Urinary bladder (tissue), 4 donors: ENCODE data around the gene MT1G. TPM values are rescaled to one million over a fixed set of nuclear protein-coding genes. Genes with fewer than 3 reads are reported as not detected.
A peak's percentile ranks its signal among the peaks of the same experiment; 100 is the strongest.

Experiments used
- DNase-seq: peaks from one replicate; pipeline ENCODE4 v3.0.0-alpha.2; 2015; ENCODE audit errors: extremely low spot score
- H3K27ac ChIP-seq: one replicate; pipeline ENCODE4 v1.5.1; 2013; ENCODE audit warnings: low read depth, mild to moderate bottlenecking, moderate library complexity
- H3K36me3 ChIP-seq: one replicate; pipeline ENCODE4 v1.6.1; 2013; ENCODE audit warnings: mild to moderate bottlenecking, moderate library complexity; ENCODE audit not compliant: insufficient read depth
- H3K4me1 ChIP-seq: one replicate; pipeline ENCODE4 v1.6.1; 2013; ENCODE audit warnings: mild to moderate bottlenecking, moderate library complexity; ENCODE audit not compliant: insufficient read depth
- H3K4me3 ChIP-seq: one replicate; pipeline ENCODE4 v1.5.1; 2013; ENCODE audit warnings: low read depth, low read length
- WGBS: extraction: QIAGEN DNeasy Blood & Tissue Kit; methylation state at CpG from one replicate; pipeline ENCODE4 v1.1.7; 2013; 5-methylcytosine and 5-hydroxymethylcytosine counted together
- polyA plus RNA-seq: library from polyadenylated mRNA; stranded (reverse); fragments of 200-250 nt; gene quantifications from one replicate; pipeline ENCODE4 v1.2.3, GENCODE V29; 2013
- total RNA-seq: library from RNA; depleted of rRNA; stranded (reverse); fragments of >200 nt; gene quantifications from one replicate; pipeline ENCODE4 v1.2.3, GENCODE V29; 2014
- donor health status: healthy with polysubstance abuse.
- donor health status: healthy.

MT1G gene
- total and polyA plus RNA-seq, 2 donors, result 55.5 TPM; not detected in 1

DNA sequence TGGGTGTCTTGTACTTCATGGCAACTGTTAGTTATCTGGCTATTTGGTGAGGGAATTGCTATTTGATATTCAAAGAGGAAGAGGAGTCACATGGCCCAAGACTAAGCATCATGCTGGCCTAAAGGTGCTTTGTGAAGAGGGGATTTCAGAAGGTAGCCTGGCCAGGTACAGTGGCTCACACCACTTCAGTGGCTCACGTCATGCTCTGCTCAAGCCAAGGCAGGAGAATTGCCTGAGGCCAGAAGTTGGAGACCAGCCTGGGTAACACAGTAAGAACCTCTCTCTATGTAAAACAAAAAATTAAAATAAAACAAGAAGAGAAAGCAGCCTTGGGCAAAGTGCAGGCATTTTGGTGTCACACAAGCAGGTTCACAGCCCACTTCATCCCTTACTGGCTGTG is 22.6 kb downstream of the MT1G start:
- Histone ChIP-seq H3K27ac (no peak overlapping the region), H3K36me3 (no peaks in the 10 kb centered on the region), H3K4me1 (no peaks in the 10 kb centered on the region), H3K4me3 (no peak overlapping the region)
- 85% methylated on average over 1 of the region's 1 CpG for WGBS
- no peak for DNase-seq

DNA sequence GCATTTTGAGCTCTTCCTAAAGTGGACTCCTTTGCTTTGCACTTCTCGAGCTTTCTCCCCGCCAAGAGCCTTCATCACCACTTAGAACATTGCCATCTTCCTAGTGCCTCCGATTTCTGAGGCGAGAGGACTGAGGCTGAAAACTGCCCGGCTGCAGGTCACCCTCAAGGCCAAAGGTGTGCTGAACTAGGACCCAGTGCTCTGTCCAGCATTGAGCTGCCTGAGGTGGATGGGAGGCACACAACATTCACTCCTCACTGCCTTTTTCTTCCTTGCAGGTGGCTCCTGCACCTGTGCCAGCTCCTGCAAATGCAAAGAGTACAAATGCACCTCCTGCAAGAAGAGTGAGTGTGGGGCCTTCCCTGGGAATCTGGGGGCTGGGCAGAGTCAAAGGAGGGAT is 24.0 kb downstream of the MT1G start:
- DNase-seq, result no peak
- 46% methylated on average over 5 of the region's 5 CpGs for WGBS
- H3K36me3 ChIP-seq, result no peaks in the 10 kb centered on the region
- H3K4me1 ChIP-seq, result no peaks in the 10 kb centered on the region
- no peak overlapping the region for H3K4me3 ChIP-seq
- no peak overlapping the region for H3K27ac ChIP-seq

DNA sequence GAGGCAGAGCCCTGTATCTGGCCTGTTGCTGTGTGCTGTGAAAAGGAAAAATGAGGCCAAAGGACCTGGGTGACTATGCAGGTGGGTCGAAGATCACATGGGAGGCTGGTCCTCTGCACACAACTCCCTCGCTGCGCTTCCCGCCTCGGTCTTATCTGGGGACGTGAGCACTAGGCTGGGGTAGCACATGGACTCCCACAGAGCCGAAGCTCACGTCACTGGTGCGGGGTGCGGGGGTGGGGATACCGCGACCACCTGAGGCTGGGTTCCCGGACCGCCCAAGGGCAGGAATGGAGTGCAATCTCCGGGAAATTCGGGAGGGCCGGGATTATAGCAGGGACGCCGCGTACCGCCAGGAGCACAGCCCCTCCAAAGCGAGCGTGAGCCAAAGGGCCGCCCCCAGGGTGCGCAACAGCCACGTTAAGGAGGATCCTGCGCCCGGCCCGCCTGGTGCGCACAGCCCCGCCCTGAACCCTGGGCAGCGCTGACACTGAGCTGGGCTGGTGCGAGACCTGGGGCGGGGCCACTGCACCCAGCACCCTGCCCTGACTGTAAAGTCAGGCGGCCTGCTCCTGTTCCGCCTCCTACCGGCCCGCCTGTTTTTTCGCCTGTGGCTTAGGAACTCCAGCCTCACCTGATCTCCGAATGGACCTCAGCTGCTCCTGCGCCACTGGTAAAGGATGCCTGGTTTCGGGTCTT is 24.6 kb downstream of the MT1G start:
- 7% methylated on average over 42 of the region's 42 CpGs for WGBS
- no peak for DNase-seq
- Histone ChIP-seq H3K4me1 (no peaks in the 10 kb centered on the region), H3K36me3 (no peaks in the 10 kb centered on the region), H3K27ac (no peak overlapping the region), H3K4me3 (peak overlapping the region; percentile 29)

DNA sequence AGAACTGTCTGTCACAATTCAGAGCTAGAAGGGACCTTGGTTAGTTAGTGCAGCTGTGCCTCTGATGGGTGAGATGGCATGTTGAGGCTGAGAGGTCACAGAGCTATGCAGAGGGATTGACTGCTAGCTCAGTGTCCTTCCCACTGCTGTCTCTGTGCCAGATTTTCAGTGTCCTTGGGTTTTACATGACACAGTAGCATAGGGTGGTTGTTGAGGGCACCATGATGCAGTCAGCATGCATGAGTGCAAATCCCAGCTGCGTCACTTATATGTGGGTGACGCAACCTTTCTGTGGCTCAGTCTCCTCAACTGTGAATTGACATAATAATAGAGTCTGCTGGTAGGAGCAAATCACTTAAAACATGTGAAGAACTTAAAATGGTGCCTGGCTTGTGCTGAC is 26.7 kb downstream of the MT1G start:
- Histone ChIP-seq H3K4me1 (no peaks in the 10 kb centered on the region), H3K27ac (no peak overlapping the region), H3K4me3 (no peak overlapping the region), H3K36me3 (no peaks in the 10 kb centered on the region)
- DNase-seq, result no peak
- WGBS, result 92% methylated on average over 2 of the region's 2 CpGs

DNA sequence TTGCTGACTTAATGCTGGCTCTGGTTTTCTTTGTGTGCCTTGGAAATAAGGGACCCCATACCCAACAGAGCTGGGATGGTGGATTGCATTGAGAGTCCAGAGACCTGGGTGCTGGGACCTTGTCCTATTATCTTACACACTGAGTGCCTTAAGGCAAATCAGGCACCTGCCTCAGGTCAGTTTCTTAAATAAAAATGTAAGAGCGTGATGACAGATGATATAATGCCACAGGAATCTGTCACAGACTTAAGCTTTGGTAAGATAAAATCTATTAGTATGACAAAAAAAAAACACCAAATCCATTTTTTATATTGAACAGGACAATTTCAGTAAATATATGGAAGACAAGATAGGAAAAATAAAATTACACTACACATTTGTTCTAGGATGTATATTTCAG is 27.8 kb downstream of the MT1G start:
- WGBS, result 91% methylated on average over 1 of the region's 1 CpG
- no peaks in the 10 kb centered on the region for H3K4me1 ChIP-seq

DNA sequence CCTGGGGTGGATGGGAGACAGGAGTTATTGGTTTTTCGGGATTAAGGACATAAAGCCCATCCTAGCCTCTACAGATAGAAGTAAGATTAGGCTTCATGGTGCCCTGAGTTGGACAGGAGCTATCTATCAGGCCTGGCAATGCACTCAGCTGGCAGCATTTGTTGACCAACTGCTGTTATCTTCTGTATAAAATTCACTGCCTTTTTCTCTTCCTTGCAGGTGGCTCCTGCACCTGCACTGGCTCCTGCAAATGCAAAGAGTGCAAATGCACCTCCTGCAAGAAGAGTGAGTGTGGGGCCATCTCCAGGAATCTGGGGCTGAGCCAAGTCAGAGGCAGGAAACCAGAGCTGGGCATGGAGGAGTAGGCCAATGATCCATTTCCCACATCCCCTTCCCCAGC is 28.8 kb downstream of the MT1G start:
- no peaks in the 10 kb centered on the region for H3K36me3 ChIP-seq
- H3K4me3 ChIP-seq, result no peak overlapping the region
- DNase-seq, result no peak
- 67% methylated on average over 1 of the region's 1 CpG for WGBS
- H3K27ac ChIP-seq, result no peak overlapping the region
- H3K4me1 ChIP-seq, result no peaks in the 10 kb centered on the region

More for the DNA sequence above, 27.8 kb downstream of the MT1G start:
- H3K4me3 ChIP-seq, result no peak overlapping the region
- DNase-seq, result no peak
- no peaks in the 10 kb centered on the region for H3K36me3 ChIP-seq
- H3K27ac ChIP-seq, result no peak overlapping the region

DNA sequence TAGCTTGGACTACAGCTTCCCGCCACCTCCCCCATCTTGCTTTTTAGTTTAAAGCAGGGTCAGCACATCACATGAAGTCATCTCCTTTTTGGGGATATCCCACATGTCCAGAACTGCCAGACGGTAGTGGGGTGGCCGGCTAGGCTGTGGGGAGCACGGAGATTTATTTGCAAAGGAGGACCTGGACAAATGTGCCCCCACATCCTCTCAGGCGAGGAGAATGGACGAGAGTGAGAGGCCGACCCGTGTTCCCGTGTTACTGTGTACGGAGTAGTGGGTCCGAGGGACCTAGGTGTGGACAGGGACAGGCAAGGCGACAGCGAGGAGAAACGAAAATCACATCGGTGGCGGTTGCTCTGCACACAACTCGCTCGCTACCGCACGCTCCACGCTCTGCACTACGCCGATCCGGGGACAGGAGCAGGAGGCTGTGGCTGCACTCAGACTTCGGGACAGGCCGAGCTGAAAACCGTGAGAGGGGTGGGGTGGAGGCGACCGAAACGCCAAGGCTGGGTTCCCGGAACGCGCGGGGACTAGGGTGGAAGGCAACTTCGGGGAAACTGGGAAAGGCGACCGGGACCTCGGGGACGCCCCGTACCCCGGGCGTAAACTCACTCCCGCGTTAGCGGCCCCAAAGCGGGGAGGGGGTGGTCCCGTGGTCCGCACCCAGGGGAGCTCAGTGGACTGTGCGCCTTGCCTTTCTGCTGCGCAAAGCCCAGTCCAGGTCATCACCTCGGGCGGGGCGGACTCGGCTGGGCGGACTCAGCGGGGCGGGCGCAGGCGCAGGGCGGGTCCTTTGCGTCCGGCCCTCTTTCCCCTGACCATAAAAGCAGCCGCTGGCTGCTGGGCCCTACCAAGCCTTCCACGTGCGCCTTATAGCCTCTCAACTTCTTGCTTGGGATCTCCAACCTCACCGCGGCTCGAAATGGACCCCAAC is 29.8 kb downstream of the MT1G start, which contains the start of gene MT1A:
Gene MT1A, plus strand, starts transcription at position 853 of the 937 bp plus-strand sequence. Its CDS starts 73 bp downstream, at position 926.
- H3K4me1 ChIP-seq, result no peaks in the 10 kb centered on the region
- DNase-seq, result no peak
- 13% methylated on average over 68 of the region's 68 CpGs for WGBS
- H3K27ac ChIP-seq, result peak within 1 kb of the TSS; percentile 73
- peak within 1 kb of the TSS; percentile 44 for H3K4me3 ChIP-seq
- no peaks in the 10 kb centered on the region for H3K36me3 ChIP-seq

DNA sequence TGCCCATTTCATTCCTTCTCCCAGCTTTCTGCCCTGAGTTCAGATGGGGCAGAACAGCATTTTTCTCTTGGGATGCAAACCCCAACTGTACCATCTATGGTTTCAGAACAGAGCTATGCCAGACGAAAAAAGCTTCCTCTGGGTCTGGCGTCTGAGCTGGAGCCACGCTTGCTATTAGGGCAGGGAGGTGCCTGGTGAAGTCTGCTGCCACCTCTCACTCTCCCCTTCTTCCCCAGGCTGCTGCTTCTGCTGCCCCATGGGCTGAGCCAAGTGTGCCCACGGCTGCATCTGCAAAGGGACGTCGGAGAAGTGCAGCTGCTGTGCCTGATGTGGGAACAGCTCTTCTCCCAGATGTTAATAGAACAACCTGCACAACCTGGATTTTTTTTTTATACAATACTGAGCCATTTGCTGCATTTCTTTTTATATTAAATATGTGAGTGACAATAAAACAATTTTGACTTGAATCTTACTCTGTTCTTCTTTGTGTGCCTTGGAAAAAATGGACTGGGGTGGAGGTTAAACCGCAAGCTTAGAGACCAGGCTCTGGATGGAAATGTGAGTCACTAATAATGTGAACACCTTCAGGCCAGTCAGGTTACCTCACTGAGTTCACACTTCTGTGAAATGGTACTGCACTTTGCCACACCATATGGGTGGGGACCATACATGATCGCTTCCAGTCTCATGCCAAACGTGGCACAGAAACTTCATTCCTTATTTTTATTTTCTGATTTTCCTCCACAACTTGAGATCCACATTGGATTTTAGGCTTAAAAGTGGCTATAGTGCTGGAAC is 31.1 kb downstream of the MT1G start:
- DNase-seq, result no peak
- no peaks in the 10 kb centered on the region for H3K36me3 ChIP-seq
- H3K4me1 ChIP-seq, result no peaks in the 10 kb centered on the region
- H3K27ac ChIP-seq, result no peak overlapping the region
- 66% methylated on average over 9 of the region's 9 CpGs for WGBS
- H3K4me3 ChIP-seq, result no peak overlapping the region

DNA sequence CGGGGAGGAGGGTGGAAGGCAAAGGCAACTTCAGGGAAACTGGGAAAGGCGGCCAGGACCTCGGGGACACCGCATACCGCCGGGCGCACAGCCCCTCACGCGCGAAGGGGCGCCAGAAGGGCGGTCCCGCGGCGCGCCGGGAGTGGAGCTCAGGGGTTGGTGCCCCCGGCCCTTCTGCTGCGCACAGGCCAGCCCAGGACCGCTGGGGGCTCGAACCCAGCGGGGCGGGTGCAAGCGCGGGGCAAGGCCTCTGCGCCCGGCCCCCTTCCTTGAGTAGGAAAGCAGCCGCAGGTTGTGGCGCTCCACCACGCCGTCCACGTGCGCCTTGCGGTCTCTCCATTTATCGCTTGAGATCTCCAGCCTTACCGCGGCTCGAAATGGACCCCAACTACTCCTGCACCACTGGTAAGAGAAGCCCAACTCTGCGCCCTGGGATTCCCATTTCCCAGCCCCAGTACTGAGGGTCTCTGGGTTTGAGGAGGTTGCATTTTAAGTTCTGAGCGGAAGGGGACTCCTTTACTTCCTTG is 32.4 kb downstream of the MT1G start:
- Histone ChIP-seq H3K36me3 (no peaks in the 10 kb centered on the region), H3K4me1 (no peaks in the 10 kb centered on the region), H3K27ac (no peak overlapping the region), H3K4me3 (peak overlapping the region; percentile 3)
- 23% methylated on average over 40 of the region's 40 CpGs for WGBS
- no peak for DNase-seq

DNA sequence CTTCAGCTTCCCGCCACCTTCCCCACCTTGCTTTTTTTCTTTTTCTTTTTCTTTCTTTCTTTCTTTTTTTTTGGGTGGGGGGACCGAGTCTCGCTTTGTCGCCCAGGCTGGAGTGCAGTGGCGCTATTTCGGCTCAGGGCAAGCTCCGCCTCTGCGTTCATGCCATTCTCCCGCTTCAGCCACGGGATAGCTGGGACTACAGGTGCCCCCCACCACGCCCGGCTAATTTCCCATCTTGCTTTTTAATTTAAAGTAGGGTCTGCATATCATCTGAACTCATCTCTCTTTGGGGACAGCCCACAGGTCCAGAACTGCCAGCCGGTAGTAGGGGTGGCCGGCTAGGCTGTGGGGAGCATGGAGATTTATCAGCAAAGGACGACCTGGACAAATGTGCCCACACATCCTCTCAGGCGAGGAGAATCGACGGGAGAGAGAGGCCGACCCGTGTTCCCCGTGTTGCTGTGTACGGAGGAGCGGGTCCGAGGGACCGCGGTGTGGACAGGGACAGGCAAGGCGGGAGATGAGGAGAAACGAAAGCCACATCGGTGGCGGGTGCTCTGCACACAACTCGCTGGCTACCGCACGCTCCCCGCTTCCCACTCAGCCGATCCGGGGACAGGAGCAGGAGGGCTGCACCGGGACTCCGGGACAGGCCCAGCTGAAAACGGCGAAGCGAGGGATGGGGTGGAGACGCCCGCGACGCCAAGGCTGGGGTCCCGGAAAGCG is 33.0 kb downstream of the MT1G start:
- no peaks in the 10 kb centered on the region for H3K36me3 ChIP-seq
- H3K27ac ChIP-seq, result no peak overlapping the region
- H3K4me1 ChIP-seq, result no peaks in the 10 kb centered on the region
- DNase-seq, result no peak
- no peak overlapping the region for H3K4me3 ChIP-seq
- 36% methylated on average over 47 of the region's 47 CpGs for WGBS

DNA sequence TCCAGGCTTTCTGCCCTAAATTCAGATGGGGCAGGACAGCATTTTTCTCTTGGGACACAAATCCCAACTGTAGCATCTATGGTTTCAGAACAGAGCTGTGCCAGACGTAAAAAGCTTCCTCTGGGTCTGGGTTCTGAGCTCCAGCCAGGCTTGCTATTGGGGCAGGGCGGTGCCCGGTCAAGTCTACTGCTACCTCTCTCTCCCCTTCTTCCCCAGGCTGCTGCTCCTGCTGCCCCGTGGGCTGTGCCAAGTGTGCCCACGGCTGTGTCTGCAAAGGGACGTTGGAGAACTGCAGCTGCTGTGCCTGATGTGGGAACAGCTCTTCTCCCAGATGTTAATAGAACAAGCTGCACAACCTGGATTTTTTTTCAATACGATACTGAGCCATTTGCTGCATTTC is 34.3 kb downstream of the MT1G start:
- Histone ChIP-seq H3K4me3 (no peak overlapping the region), H3K27ac (no peak overlapping the region), H3K36me3 (no peaks in the 10 kb centered on the region), H3K4me1 (no peaks in the 10 kb centered on the region)
- no peak for DNase-seq
- WGBS, result 63% methylated on average over 7 of the region's 7 CpGs

DNA sequence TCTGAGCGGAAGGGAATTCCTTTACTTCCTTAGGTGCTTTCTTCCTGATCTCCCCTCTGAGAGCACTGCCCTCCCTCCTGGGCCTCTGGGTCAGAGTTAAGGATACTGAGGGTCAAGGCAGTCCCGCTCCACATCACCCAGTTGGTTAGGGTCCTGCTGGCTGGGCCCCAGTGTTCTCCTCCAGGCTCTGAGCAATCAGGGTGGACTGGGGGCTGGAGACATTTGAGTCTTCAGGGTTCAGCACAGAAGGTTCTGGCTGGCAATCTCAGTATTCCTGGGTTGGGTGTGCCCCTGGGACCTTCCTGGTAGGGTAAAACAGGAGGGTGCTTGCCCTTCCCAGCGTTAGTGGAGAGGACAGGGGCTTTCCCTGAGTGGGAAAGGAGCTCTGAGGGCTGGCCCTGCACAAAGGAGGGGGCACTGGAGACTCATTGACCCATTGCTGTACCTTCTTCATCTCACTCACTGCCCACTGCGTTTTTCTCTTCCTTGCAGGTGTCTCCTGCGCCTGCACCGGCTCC is 35.0 kb downstream of the MT1G start:
- H3K4me1 ChIP-seq, result no peaks in the 10 kb centered on the region
- H3K36me3 ChIP-seq, result no peaks in the 10 kb centered on the region
- 54% methylated on average over 6 of the region's 6 CpGs for WGBS
- peak overlapping the region; percentile 48 for H3K27ac ChIP-seq
- DNase-seq, result no peak
- peak overlapping the region; percentile 44 for H3K4me3 ChIP-seq
